Gastroesophageal sphincter (tissue), 3 donors: ENCODE measurements around the gene MON1B.

Experiments used
- EP300 ChIP-seq: sonication (generic); formaldehyde crosslinking; IDR thresholded peaks from one replicate; pipeline ENCODE4 v1.6.1; 2017; ENCODE audit warnings: antibody characterized with exemption, mild to moderate bottlenecking
- POLR2A ChIP-seq, 2 donors: fragments of 450-650 bp; IDR thresholded peaks; one replicate each; pipeline ENCODE4 v1.6.1; 2017; ENCODE audit warnings: antibody characterized with exemption in 2 of 2, mild to moderate bottlenecking in 2 of 2, moderate library complexity in 1 of 2
- TF ChIP-seq, protein P1 (sequence below), 4 experiments: fragments of 200-600 bp in 2 of 4; fragments of 450-650 bp in 2 of 4; sonication (generic) in 1 of 4; IDR thresholded peaks; one replicate each; pipeline ENCODE4 v1.5.1; 2017 to 2019; ENCODE audit warnings: antibody characterized with exemption in 4 of 4, mild to moderate bottlenecking in 2 of 4, moderate library complexity in 2 of 4

GRCh38 chr16:77193377-77193776 lies 2.4 kb downstream of the MON1B start:
- TF ChIP-seq EP300 (no peak), POLR2A (IDR thresholded peaks at IDR 0.05) (no peak)
- TF ChIP-seq, protein P1, sequence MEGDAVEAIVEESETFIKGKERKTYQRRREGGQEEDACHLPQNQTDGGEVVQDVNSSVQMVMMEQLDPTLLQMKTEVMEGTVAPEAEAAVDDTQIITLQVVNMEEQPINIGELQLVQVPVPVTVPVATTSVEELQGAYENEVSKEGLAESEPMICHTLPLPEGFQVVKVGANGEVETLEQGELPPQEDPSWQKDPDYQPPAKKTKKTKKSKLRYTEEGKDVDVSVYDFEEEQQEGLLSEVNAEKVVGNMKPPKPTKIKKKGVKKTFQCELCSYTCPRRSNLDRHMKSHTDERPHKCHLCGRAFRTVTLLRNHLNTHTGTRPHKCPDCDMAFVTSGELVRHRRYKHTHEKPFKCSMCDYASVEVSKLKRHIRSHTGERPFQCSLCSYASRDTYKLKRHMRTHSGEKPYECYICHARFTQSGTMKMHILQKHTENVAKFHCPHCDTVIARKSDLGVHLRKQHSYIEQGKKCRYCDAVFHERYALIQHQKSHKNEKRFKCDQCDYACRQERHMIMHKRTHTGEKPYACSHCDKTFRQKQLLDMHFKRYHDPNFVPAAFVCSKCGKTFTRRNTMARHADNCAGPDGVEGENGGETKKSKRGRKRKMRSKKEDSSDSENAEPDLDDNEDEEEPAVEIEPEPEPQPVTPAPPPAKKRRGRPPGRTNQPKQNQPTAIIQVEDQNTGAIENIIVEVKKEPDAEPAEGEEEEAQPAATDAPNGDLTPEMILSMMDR (IDR thresholded peaks at IDR 0.05), result no peak
